IPS DF 19.7 (cell line): ENCODE data around the gene CNBP.
"Not testable (repeated sequence)": the region's sequence is repeated elsewhere in the genome, so short reads cannot be mapped to it uniquely, and the experiment has no call there.

Source experiments
- DNase-seq: peaks from one replicate; pipeline ENCODE4 v3.0.0-alpha.2; 2013; ENCODE audit warnings: low read depth, low spot score

Gene CNBP

DNA sequence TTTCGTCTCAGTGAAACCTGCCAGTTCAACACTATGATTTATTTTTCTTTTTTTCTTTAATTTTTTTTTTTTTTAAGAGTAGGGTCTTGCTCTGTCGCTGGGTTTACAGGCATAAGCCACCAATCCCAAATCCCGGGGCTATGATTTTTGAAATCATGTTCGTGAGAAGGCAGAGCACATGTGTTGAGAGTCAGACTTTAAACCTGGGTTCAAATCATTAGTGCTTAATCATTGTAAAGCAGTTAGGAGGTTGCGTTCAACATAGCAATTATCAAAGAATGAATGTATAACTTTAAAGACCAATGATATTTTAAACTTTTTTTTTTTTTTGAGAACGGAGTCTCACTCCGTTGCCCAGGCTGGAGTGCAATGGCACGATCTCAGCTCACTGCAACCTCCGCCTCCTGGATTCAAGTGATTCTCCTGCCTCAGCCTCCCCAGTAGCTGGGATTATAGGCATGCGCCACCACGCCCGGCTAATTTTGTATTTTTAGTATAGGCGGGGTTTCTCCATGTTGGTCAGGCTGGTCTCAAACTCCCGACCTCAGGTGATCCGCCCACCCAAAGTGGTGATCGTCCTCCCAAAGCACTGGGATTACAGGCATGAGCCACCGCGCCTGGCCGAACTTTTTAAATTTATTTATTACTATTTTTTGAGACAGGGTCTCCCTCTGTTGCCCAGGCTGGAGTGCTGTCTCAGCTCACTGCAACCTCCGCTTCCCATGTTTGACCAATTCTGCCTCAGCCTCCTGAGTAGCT, 1.3 kb upstream of the CNBP start:
- not testable (repeated sequence) for DNase-seq

DNA sequence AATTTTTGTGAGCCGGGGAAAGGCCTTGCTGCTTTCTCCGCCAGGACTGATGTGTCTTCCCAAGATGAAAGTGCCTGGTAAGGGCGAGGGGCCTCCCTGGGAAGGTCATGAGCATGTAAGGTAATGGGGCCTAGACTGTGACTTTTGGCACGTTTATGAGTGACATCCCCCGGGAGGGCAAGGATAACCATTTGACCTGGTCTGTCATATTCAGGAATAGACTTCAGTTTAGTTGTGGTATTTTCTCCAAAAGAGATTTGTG, 631 bp upstream of the CNBP start:
- DNase-seq: no peak

DNA sequence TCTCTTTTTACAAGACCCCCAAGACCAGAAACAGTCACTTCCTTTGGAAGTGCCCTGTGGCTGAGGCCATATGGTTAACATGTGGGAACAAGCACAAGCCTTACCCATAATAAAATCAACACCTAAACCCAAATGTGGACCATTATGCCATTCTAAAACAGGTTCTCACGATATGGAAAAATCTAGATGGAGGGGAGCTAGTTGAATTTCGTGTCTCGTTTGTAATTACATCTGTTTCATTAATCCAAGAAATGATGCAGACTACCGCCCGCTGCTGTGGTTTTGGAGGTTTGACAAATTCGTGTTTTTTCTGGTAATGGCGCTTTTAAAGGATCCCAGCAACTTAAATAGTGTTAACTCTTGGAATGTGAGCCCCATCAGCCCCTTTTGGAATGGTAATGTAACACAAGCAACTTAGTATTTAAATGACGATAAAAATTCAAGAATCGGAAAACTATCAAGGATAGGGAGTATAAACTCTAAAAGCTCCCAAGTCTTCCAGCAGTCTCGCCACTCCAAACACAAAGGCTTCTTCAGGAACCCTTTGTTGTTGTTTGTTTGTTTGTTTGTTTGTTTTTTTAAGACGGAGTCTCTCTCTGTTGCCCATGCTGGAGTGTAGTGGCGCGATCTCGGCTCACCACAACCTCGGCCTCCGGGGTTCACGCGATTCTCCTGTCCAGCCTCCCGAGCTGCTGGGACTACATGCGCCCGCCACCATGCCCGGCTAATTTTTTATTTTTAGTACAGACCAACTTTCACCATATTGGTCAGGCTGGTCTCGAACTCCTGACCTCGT, 1.1 kb downstream of the CNBP start:
- no peak for DNase-seq

DNA sequence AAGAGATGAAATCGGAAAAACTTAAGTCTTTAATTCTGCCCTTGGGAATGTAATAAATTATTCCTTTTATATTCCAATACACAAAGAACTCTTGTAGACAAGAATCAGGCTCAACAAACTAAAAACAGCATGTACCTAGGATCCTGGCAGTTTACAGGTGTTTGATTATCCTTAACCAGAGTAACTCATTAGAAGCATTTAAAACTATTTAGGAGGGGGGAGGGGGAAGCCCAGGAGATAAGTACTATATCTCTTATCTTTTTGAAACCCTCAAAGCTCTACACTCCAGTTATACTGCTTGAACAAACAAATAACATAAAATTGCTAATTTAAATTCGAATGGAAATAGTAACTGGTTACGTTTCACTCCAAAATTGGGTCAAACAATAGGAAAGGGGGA, 1.9 kb downstream of the CNBP start:
- DNase-seq: no peak

DNA sequence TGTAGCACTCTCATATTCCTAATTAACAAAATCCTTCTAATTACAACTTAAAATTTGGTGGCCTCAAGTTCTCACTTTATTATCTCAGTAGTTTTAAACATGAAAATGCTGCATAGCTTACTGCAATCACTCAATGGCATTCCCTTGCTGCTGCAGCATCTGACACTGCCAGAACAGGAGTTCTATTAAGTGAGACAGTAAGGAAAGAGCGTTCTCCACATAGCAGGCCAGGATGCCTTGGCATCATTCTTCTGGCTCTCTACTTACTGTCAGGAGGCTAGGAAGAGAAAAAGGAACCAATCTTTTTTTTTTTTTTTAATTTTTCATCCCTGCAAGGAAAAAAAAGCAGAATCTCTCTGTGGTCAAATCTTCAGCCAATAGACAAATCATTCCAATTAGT, 3.2 kb downstream of the CNBP start:
- no peak for DNase-seq

DNA sequence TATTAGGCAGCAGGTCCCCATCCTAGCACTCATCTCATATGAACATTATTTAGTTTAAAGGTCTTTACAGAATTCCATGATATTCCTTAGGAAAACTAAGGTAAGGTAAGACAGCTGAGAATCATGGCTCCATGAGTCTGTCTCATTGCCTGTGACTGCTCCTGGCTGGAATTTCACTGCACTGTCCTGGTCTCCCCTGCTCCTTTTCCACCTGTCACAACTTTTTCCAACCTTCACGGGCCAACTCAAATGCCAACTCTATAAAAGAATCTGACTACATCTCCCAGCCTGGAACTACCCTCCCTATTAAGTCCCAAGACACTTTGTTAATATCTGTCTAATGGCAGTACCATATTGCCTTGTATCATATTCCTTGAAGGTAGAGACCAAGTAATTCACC, 7.6 kb downstream of the CNBP start:
- no peak for DNase-seq

DNA sequence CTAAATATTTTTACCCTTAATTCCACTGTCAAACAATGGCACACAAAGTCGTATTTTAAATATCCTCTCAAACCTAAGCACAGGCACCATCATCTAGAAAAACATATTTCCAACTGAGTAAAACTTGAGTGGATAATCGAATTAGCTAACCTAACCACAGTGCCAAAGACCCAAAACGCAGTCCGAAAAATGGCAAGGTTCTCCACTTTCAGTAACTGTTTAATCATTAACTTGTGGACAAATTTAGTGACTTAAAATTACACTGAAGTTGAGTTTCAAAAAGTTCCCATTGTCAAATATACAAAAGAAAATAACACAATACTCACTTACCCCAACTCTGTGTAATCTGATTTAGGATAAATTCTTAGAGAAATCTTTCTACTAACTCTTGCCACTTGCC, 10.0 kb downstream of the CNBP start:
- no peak for DNase-seq

DNA sequence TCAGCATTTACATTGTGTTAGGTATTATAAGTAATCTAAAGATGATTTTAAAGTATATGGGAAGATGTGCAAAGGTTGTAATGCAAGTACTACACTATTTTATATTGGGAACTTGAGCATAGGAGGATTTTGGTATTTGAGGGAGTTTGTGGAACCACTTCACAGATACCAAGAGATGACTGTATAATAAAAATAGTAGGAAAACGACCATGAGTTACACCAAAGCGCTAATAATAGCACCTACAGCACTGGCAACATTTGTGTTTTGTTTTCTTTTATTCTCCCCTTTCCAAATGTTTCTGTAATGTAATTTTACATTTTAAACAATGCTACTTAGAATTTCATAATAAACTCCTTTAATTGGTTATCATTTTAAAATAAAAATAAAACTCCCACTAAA, 10.5 kb downstream of the CNBP start:
- no peak for DNase-seq

DNA sequence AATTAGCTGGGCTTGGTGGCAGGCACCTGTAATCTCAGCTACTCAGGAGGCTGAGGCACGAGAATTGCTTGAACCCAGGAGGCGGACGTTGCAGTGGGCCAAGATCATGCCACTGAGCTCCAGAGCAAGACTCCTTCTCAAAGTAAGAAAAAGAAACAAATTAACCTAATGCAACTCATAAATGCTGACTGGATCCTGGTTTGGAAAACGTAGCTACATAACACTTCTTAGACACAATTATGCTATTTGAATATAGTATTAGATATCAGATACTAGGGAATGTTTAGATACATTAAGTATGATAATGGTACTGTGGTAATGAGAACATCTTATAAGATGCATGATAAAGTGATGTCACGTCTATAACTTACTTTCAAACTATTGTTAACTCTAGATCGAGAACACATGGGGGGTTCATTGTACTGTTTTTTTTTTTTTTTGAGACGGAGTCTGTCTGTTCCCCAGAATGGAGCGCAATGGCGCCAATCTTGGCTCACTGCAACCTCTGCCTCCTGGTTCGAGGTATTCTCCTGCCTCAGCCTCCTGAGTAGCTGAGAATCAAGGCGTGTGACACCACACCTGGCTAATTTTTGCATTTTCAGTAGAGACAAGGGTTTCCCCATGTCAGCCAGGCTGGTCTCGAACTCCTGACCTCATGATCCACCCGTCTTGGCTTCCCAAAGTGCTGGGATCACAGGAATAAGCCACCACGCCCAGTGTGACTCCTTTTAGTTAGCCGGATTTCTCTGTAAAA, 16.9 kb downstream of the CNBP start:
- no peak for DNase-seq

DNA sequence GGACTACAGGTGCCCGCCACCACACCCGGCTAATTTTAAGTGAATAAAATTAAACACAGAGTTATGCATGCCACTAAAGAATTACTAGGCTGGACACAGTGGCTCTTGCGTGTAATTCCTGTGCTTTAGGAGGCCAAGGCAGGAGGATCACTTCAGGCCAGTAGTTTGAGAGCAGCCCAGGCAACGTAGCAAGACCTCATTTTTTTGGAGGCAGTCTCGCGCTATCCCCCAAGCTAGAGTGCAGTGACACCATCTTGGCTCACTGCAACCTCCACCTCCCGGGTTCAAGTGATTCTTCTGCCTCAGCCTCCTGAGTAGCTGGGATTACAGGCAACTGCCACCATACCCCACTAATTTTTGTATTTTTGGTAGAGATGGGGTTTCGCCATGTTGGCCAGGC, 18.1 kb downstream of the CNBP start:
- not testable (repeated sequence) for DNase-seq

DNA sequence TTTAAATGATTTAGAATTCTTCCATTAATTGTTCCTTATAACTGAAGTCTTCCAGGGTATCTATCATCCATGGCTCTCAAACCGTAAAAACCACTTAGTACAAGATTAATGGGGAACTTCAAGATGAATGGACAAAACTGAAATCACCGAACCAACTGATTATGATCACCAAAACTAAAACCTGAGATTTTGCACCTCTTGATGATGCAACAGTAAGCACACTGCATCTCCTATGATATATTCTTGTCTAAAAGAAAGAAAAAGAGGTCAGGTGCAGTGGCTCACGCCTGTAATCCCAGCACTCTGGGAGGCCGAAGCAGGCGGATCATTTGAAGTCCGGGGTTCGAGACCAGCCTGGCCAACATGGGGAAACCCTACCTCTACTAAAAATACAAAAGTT, 19.2 kb downstream of the CNBP start:
- no peak for DNase-seq

DNA sequence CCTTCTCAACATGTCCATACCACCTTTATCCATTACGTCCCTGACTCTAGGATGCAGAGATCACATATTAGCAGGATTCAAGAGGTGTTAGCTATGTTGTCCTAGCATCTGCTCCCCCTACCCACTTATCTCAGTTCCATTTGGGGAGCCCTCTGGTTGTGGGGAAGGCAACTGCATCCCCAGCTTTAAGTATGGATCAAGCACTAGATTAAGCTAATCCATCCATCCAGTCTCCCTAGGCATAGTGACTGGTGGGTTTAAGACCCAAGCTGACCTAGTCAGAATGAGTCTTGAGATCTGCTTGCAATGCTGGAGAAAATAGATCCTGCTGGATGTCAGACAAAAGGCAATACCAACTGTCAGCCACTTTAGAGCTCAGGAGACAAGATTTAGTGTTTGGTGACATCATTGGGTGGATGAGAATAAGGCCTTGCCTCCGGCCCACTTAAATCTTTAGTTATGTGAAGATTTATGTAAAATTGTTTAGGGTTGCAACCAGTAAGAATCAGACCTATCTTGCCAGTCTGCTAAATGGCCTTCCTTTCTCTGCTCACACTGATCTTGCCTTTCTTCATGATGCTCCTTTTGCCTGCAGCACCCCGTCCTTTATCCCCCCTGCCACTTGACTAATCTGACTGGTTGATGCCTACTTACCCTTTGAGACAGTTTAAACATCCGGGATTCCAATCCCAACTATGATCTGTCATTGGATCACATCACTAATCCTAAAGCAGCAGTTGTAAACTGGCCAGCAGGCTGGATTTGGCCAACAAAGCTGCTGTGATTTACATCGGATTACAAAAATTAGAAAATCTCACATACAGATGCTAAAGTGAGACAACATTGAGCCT, 20.7 kb downstream of the CNBP start:
- no peak for DNase-seq

DNA sequence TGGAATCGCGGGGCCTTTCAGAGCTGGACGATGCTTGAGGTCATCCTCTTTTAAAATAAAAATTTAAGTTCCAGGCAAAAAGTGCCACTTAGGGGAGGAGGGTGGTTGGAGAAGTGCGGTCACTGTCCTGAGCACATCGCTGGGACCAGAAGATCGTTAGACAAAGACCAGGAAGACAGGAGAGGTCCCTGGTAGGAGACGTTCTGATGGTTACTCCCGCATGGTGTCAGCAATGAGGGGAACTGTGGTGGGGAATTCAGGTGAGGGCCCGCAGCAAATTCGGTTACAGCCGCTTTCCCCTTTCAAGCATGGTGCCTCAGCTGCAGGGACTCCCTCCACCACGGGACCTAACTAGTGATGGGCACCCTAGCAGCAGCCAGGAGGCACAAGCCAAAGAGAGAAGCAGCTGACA, 21.8 kb downstream of the CNBP start:
- DNase-seq: no peak

DNA sequence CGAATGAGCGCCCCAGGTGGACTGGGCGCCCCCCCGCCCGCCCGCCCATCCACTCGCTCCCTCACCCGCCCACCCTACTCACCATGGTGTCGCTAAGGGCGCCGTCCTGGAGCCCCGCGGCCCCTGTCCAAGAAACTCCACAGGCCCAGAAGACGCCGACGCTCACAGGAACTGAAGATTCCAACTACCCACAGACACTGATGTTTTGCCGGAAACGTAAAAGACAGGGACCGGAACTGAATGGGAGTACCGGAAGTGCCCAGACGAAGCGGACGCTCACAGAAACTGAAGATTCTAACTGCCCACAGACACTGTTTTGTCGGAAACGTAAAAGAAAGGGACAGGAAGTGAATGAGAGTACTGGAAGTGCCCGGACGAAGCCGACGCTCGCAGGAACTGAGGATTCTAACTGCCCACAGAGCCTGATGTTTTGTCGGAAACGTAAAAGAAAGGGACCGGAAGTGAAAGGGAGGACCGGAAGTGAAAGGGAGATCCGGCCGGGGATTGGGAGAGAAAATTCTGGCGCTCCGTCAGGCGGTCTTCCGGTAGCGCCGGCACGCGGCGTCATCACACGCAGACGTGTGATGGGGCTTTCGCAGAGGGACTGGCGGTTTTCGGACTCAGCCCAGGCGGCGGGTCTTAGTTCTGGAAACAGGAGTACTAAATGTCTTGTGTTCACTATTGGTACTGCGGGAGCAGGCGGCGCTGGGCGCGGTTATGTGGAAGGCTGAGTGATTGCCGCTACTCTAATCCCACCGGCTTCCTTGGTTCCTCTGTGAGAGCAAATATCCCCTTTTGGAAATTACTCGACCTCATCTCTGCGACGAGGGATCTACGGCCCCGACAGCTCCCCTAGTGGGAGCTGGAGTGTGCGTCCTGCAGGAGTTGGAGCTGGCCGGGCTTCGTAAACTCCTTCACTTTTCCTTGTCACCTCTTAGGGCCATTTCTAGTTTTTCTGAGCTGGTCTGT, 22.5 kb downstream of the CNBP start, which contains the start of gene ISY1:
Gene ISY1, minus strand, starts transcription at position 173 of the 969 bp plus-strand sequence. Its CDS starts 88 bp downstream, at position 85.
- peak; percentile 88 for DNase-seq

DNA sequence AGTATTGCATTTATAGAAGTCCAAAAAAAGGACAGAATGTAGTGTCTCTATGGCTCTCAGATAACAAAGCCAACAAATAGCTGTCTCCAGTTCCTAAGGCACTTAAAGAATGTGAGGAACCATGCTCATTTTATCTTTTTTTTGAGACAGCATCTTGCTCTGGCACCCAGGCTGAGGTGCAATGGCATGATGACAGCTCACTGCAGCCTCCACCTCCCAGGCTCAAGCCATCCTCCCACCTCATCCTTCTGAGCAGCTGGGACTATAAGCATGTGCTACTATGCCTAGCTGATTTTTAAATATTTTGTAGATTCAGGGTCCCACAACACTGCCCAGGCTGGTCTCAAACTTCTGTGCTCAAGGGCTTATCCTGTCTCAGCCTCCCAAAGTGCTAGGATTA, 38.9 kb downstream of the CNBP start:
- no peak for DNase-seq

DNA sequence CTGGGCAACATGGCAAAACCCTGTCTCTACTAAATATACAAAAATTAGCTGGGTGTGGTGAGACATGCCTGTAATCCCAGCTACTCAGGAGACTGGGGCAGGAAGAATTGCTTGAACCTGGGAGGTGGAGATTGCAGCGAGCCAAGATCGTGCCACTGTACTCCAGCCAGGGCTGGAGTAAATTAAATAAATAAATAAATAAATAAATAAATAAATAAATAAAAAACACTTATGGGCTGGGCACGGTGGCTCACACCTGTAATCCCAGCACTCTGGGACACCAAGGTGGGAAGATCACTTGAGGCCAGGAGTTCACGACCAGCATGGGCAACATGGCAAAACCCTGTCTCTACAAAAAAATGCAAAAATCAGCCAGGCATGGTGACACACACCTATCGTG, 42.7 kb downstream of the CNBP start:
- DNase-seq: not testable (repeated sequence)

DNA sequence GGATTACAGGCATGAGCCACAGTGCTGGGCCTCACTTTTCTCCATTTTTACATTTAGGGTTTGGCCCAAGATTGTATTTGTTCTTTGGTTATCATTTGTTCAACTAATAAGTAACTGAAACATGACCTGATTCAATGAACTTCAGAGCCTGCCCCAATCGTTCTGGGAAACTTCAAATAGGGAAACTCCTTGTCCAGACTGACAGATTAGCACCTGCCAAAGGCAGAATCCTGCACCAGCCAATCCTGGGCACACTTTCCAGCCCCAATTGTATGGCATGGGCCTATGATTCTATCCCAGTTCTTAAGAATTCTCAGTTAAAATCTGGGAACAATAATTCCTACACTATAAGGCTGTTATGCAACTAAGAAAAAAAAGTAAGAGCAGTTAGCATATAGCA, 43.8 kb downstream of the CNBP start:
- no peak for DNase-seq

DNA sequence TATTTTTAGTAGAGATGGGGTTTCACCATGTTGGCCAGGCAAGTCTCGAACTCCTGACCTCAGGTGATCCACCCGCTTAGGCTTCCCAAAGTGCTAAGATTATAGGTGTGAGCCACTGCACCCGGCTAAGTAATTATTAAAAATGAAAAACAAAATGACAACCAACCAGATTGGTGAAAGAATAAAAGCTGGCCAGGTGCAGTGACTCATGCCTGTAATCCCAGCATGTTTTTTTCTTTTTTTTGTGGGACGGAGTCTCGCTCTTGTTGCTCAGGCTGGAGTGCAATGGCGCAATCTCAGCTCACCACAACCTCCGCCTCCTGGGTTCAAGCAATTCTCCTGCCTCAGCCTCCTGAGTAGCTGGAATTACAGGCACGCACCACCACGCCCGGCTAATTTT, 47.4 kb downstream of the CNBP start:
- DNase-seq: not testable (repeated sequence)

DNA sequence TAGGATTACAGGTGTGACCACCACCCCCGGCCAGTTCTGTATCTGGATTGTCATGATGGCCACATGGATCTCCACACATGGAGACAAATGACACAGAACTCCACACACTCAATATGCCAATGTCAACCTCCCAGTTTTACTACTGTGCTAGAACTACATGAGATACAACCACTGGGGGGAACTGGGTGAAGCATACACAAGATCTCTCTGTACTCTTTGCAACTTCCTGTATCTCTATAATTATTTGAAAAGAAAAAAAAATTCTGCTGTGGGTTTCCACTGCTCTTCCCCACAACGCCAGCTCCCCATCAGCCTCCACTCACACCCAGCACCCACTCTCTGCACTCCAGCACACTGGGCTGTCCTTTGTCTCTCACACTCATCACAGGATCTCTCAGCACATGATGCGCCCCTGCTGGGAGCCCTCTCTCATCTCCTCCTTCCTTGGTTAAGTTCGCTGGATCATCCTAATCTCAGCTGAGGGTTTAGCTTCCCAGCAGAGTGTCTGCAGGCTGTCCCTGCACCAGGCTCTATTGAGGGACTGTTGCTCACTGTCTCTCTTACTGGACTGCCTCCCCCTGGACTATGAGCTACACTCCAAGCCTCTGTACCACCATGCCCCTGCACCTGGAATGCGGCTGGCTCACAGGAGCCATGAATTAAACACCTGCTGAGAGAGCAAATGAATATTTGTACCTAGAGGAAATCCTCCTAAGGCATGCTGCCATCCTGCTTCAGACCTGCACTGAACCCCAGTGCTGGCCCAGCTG, 51.4 kb downstream of the CNBP start:
- no peak for DNase-seq
